GM12878 (cell line): Measurements from ENCODE around the gene MORC4. TPM values are rescaled to one million over a fixed set of nuclear protein-coding genes. Genes with fewer than 3 reads are reported as not detected.

ENCODE experiments used
- ATAC-seq: fragments of 200-7000 bp; cut with Tn5 transposase; 3 replicates; pipeline ENCODE4 v1.9.1; 2020; ENCODE audit warnings: mild to moderate bottlenecking, moderate library complexity
- BruUV-seq: library from RNA; stranded (reverse); fragments of 400-500 nt; replicated peaks from 2 replicates; lab custom pipeline; 2021; lab: Mats Ljungman, UMichigan
- CTCF ChIA-PET: fragments of 300-600 bp; sonication (Branson Sonifier 250); formaldehyde crosslinking; extraction: SDS; loops from one replicate; lab custom pipeline; 2021; ENCODE audit warnings: inconsistent platforms; lab: Yijun Ruan, JAX
- POLR2A ChIA-PET: fragments of 350-600 bp; formaldehyde crosslinking; extraction: SDS; loops from one replicate; lab custom pipeline; 2021; ENCODE audit warnings: inconsistent platforms; lab: Charles Lee
- RAD21 ChIA-PET: fragments of 300-600 bp; sonication (Branson Sonifier 250); formaldehyde crosslinking; loops from one replicate; lab custom pipeline; 2023; ENCODE audit warnings: antibody characterized with exemption; ENCODE audit not compliant: unreplicated experiment; lab: Charles Lee
- SMC1A ChIA-PET: fragments of 300-600 bp; sonication (Branson Sonifier 250); formaldehyde crosslinking; loops from one replicate; lab custom pipeline; 2023; ENCODE audit not compliant: unreplicated experiment, uncharacterized antibody; lab: Charles Lee
- DNase-seq: peaks from one replicate; pipeline ENCODE4 v3.0.0-alpha.2; 2011; ENCODE audit warnings: low read depth, low spot score
- FAIRE-seq: peaks from 3 replicates; lab custom pipeline; 2011; peaks lifted over from hg19 to GRCh38; lab: Jason Lieb, UNC
- H2AFZ ChIP-seq: 2 replicates; pipeline ENCODE4 v1.6.0; 2011; ENCODE audit warnings: low read depth, low read length, control low read depth; ENCODE audit not compliant: control insufficient read depth
- H3K27ac ChIP-seq: 2 replicates; pipeline ENCODE4 v1.5.1; 2011; ENCODE audit warnings: control low read depth; ENCODE audit not compliant: control insufficient read depth, insufficient read depth
- H3K27me3 ChIP-seq, 2 experiments: replicated peaks in 1 of 2; 2 replicates each; pipeline versions ENCODE4 v1.6.0 to v1.6.1; 2011; ENCODE audit warnings: low read length in 1 of 2; ENCODE audit not compliant: control insufficient read depth in 2 of 2, insufficient read depth in 2 of 2
- H3K36me3 ChIP-seq, 2 experiments: 2 replicates each; pipeline ENCODE4 v1.5.1; 2011; ENCODE audit warnings: low read length in 1 of 2; ENCODE audit not compliant: control insufficient read depth in 2 of 2, insufficient read depth in 2 of 2
- H3K4me1 ChIP-seq: 2 replicates; pipeline ENCODE4 v1.6.1; 2011; ENCODE audit warnings: mild to moderate bottlenecking, low read length, moderate library complexity, mixed read lengths; ENCODE audit not compliant: control insufficient read depth, insufficient read depth
- H3K4me2 ChIP-seq: 2 replicates; pipeline ENCODE4 v1.6.0; 2011; ENCODE audit warnings: control low read depth; ENCODE audit not compliant: control insufficient read depth, insufficient read depth
- H3K4me3 ChIP-seq: fragments of 200-600 bp; sonication (generic); 2 replicates; pipeline ENCODE4 v1.5.1; 2016
- H3K79me2 ChIP-seq: 2 replicates; pipeline ENCODE4 v1.6.0; 2011; ENCODE audit warnings: low read length; ENCODE audit not compliant: control insufficient read depth, insufficient read depth
- H3K9ac ChIP-seq: 2 replicates; pipeline ENCODE4 v1.8.0; 2011; ENCODE audit warnings: low read length, control low read depth, mixed read lengths; ENCODE audit not compliant: control insufficient read depth, insufficient read depth
- H3K9me3 ChIP-seq: replicated peaks from 3 replicates; pipeline ENCODE4 v1.5.1; 2011; ENCODE audit warnings: mild to moderate bottlenecking, low read length; ENCODE audit not compliant: control insufficient read depth, insufficient read depth
- H4K20me1 ChIP-seq: 2 replicates; pipeline ENCODE4 v1.6.0; 2011; ENCODE audit not compliant: control insufficient read depth, insufficient read depth
- CBFB ChIP-seq: IDR thresholded peaks from 2 replicates; pipeline ENCODE4 v1.6.1; 2016; ENCODE audit warnings: antibody characterized with exemption, low read depth
- CHD4 ChIP-seq: fragments of 200-600 bp; sonication (generic); IDR thresholded peaks from 2 replicates; pipeline ENCODE4 v1.6.1; 2016; ENCODE audit warnings: mild to moderate bottlenecking
- KDM1A ChIP-seq: fragments of 200-600 bp; sonication (generic); IDR thresholded peaks from 2 replicates; pipeline ENCODE4 v1.6.1; 2016; ENCODE audit warnings: borderline replicate concordance
- MEF2A ChIP-seq: IDR thresholded peaks from 2 replicates; pipeline ENCODE4 v1.6.1; 2011; ENCODE audit warnings: low read depth, mild to moderate bottlenecking, low read length, moderate library complexity; ENCODE audit not compliant: insufficient read depth
- NFIC ChIP-seq: IDR thresholded peaks from 2 replicates; pipeline ENCODE4 v1.6.1; 2012; ENCODE audit warnings: low read depth, mild to moderate bottlenecking, inconsistent platforms, low read length, moderate library complexity
- NFYA ChIP-seq: IDR thresholded peaks from 2 replicates; pipeline ENCODE4 v1.6.1; 2011; ENCODE audit warnings: low read depth, mild to moderate bottlenecking, low read length, improper control_type of control experiment, borderline replicate concordance
- NR2C1 ChIP-seq: fragments of 450-650 bp; IDR thresholded peaks from 2 replicates; pipeline ENCODE4 v1.6.1; 2017; ENCODE audit warnings: antibody characterized with exemption, mild to moderate bottlenecking, moderate library complexity
- POLR2AphosphoS2 ChIP-seq: IDR thresholded peaks from 2 replicates; pipeline ENCODE4 v1.6.1; 2011; ENCODE audit warnings: low read depth, mild to moderate bottlenecking, low read length, improper control_type of control experiment, moderate library complexity
- RFX5 ChIP-seq: IDR thresholded peaks from 2 replicates; pipeline ENCODE4 v1.6.1; 2011; ENCODE audit warnings: low read depth, low read length, improper control_type of control experiment
- ZNF207 ChIP-seq: fragments of 450-650 bp; IDR thresholded peaks from 2 replicates; pipeline ENCODE4 v1.6.1; 2014; ENCODE audit warnings: antibody characterized with exemption, mild to moderate bottlenecking, borderline replicate concordance
- ZNF687 ChIP-seq: fragments of 450-650 bp; IDR thresholded peaks from 2 replicates; pipeline ENCODE4 v1.6.1; 2017; ENCODE audit warnings: mild to moderate bottlenecking, moderate library complexity
- WGBS: methylation state at CpG from one replicate; pipeline ENCODE4 v1.1.6; 2016; ENCODE audit warnings: low lambda C conversion rate; ENCODE audit not compliant: insufficient replicate concordance, insufficient coverage; ENCODE audit errors: missing lambda C conversion rate; 5-methylcytosine and 5-hydroxymethylcytosine counted together
- in situ Hi-C: fragments of 300-500 bp; cut with MboI; formaldehyde crosslinking; loops from 9 replicates; pipeline ENCODE4 v1.14.3; 2018; ENCODE audit warnings: mixed read lengths
- intact Hi-C: fragments of 100-400 bp; cut with micrococcal nuclease; formaldehyde crosslinking; loops from one replicate; pipeline ENCODE4 v1.14.2; 2022; ENCODE audit not compliant: unreplicated experiment
- polyA plus RNA-seq, 11 experiments: library from polyadenylated mRNA; depleted of rRNA in 4 of 11; unstranded in 6 of 11; stranded (reverse) in 5 of 11; fragments of >200 nt; fragmentation: Nextera tagmentation in 4 of 11; fragmentation: Illumina TruSeq in 1 of 11; extraction: Ambion mirVana in 4 of 11; extraction: Trizol in 1 of 11; gene quantifications; 1 replicate in 1 of 11; 2 replicates in 10 of 11; pipeline versions ENCODE4 v1.2.1 to v1.2.3, GENCODE V29; 2011 to 2016; ENCODE audit warnings: inconsistent platforms in 2 of 11, missing spikeins in 2 of 11, low read depth in 1 of 11
- total RNA-seq, 4 experiments: library from RNA; depleted of rRNA in 3 of 4; stranded (reverse); fragments of >200 nt in 3 of 4; fragmentation: Illumina TruSeq in 1 of 4; extraction: Trizol in 1 of 4; gene quantifications; 2 replicates each; pipeline versions ENCODE4 v1.2.1 to v1.2.3, GENCODE V29; 2013 to 2021
- TF ChIP-seq, protein P1 (sequence below): IDR thresholded peaks from 2 replicates; pipeline ENCODE4 v1.6.1; 2012; ENCODE audit warnings: improper control_type of control experiment, low read depth, low read length; ENCODE audit not compliant: insufficient replicate concordance

The MORC4 gene
- total and polyA plus RNA-seq, 10 of the 15 experiments (the other 5 are each of a cell fraction or from before 2014, with no cell fraction given) = 0.03 to 0.65 (median 0.26) TPM

DNA sequence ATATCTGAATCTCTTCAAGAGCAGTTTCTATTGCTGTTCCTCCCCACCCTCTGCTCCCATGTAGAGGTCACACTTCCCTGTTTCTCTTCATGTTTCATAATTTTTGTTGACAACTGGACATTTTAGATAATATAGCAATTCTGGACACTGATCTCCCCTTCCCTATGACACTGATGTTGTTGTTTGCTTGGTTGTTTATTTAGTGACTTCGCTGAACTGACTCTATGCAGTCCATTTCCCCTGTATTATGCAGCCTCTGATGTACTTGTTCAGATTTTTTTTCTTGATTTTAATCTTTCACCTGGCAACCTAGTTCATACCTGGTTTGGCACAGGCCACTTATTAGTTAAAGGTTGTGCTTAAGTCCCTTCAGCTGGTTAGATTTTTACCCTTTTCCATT lies 50.6 kb downstream of the MORC4 start:
- no peaks in the 10 kb centered on the region for H3K36me3 ChIP-seq
- no peak overlapping the region for H3K27ac ChIP-seq
- H3K4me1 ChIP-seq = no peaks in the 10 kb centered on the region
- WGBS = 5% methylated on average over 1 of the region's 1 CpG
- SMC1A ChIA-PET = interaction anchor here (1.5 kb wide), 1 partner anchor 55 kb away, joined by 3 read pairs; no protein-coding TSS in a partner anchor
- no TSS peak for BruUV-seq
- RAD21 ChIA-PET = no interaction called here
- H4K20me1 ChIP-seq = no peaks in the 10 kb centered on the region
- DNase-seq (no peak), ATAC-seq (no peak), FAIRE-seq (no peak)
- H3K9me3 ChIP-seq = no peaks in the 10 kb centered on the region
- CTCF ChIA-PET = interaction anchor here (1.6 to 2.0 kb wide), 2 partner anchors 10 to 51 kb away, joined by 4 to 5 read pairs; no protein-coding TSS in a partner anchor
- H3K79me2 ChIP-seq = no peaks in the 10 kb centered on the region
- H3K27me3 ChIP-seq = no peaks in the 10 kb centered on the region; a peak in 1 of 4 replicates
- H3K4me3 ChIP-seq = no peak overlapping the region
- intact Hi-C loops = no loop called here
- in situ Hi-C loops = no loop called here
- H2AFZ ChIP-seq = no peak overlapping the region
- H3K9ac ChIP-seq = no peak overlapping the region
- H3K4me2 ChIP-seq = no peak overlapping the region
- POLR2A ChIA-PET = no interaction called here
- TF ChIP-seq RFX5 (no peak), CBFB (no peak), ZNF687 (no peak), KDM1A (no peak), CHD4 (no peak), MEF2A (no peak), POLR2AphosphoS2 (no peak), ZNF207 (no peak), NFIC (no peak), NFYA (no peak), NR2C1 (no peak)
- TF ChIP-seq, protein P1, sequence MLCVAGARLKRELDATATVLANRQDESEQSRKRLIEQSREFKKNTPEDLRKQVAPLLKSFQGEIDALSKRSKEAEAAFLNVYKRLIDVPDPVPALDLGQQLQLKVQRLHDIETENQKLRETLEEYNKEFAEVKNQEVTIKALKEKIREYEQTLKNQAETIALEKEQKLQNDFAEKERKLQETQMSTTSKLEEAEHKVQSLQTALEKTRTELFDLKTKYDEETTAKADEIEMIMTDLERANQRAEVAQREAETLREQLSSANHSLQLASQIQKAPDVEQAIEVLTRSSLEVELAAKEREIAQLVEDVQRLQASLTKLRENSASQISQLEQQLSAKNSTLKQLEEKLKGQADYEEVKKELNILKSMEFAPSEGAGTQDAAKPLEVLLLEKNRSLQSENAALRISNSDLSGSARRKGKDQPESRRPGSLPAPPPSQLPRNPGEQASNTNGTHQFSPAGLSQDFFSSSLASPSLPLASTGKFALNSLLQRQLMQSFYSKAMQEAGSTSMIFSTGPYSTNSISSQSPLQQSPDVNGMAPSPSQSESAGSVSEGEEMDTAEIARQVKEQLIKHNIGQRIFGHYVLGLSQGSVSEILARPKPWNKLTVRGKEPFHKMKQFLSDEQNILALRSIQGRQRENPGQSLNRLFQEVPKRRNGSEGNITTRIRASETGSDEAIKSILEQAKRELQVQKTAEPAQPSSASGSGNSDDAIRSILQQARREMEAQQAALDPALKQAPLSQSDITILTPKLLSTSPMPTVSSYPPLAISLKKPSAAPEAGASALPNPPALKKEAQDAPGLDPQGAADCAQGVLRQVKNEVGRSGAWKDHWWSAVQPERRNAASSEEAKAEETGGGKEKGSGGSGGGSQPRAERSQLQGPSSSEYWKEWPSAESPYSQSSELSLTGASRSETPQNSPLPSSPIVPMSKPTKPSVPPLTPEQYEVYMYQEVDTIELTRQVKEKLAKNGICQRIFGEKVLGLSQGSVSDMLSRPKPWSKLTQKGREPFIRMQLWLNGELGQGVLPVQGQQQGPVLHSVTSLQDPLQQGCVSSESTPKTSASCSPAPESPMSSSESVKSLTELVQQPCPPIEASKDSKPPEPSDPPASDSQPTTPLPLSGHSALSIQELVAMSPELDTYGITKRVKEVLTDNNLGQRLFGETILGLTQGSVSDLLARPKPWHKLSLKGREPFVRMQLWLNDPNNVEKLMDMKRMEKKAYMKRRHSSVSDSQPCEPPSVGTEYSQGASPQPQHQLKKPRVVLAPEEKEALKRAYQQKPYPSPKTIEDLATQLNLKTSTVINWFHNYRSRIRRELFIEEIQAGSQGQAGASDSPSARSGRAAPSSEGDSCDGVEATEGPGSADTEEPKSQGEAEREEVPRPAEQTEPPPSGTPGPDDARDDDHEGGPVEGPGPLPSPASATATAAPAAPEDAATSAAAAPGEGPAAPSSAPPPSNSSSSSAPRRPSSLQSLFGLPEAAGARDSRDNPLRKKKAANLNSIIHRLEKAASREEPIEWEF = no peak
